ENCODE measurements around the gene CCDC15. TPM values are rescaled to one million over a fixed set of nuclear protein-coding genes. Genes with fewer than 3 reads are reported as not detected.

Gene CCDC15
- polyA plus RNA-seq, 2 of the 4 experiments (the other 2 are of a cell fraction) = 0.58 to 1.3 TPM

GRCh38 chr11:124941703-124942102, 12.3 kb upstream of the CCDC15 start:
- H3K9me3 ChIP-seq = no peaks in the 10 kb centered on the region
- ChIA-PET CTCF (interaction anchor here (1.1 to 1.7 kb wide), 3 partner anchors 20 to 76 kb away, joined by 3 to 6 read pairs (median 4); no protein-coding TSS in a partner anchor), POLR2A (interaction anchor here (1.4 kb wide), 1 partner anchor 65 kb away, joined by 6 read pairs; no protein-coding TSS in a partner anchor)
- FAIRE-seq = no peak
- 86% methylated on average over 1 of the region's 1 CpG for WGBS (ENCODE audit: missing lambda C conversion rate)
- no peak for ATAC-seq
- no peak for DNase-seq (ENCODE audit: low read depth in 1 of 2, low spot score in 1 of 2)
- H3K4me2 ChIP-seq = no peak overlapping the region
- TF ChIP-seq RNF2 (IDR thresholded peaks at IDR 0.05; ENCODE audit: borderline replicate concordance, low read depth) = no peak
- TF ChIP-seq SREBF2 (IDR thresholded peaks at IDR 0.05) = no peak
- H3K4me3 ChIP-seq = no peak overlapping the region
- no peaks in the 10 kb centered on the region for H3K4me1 ChIP-seq
- no peak overlapping the region for H3K27ac ChIP-seq

DNA sequence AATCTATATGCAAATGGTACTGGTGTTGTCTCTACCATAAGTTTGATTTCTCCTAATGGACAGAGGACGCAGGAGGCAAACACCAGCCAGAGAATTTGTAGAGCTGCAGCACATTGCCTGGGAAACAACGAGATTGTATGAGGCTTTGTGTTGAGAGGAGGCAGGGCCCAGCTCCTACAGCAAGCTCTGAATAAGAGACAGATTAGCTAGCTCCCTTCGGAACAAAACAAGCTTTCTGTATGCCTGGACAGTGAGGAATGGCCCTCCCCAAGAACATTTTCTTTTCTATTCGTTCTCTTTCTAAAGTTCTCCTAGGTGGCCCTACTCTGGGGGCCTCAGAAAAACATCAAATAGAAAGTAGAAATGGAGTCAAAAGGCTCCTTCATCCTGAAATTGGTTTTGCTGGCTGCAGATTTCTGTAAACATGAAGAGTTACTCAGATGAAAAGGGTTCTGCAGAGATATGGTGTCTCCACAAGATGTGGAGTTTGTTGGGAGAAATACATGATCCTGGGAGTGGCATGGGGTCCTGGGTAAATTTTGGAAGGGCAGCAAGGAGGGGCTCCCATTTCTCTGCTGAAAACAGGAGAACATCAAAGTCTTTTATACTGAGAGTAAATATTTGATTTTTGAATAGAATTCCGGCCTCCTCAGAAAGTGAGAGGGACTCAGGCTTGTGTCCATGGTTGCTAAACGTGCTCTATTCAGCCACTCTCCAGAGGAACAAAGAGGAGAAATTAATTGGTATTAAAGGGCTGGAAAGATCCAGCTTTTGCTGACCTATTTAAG, 11.3 kb upstream of the CCDC15 start:
- WGBS (ENCODE audit: missing lambda C conversion rate) = 19% methylated on average over 6 of the region's 6 CpGs
- no peak overlapping the region for H3K4me3 ChIP-seq
- DNase-seq (ENCODE audit: low read depth in 1 of 2, low spot score in 1 of 2) (no peak), FAIRE-seq (no peak), ATAC-seq (no peak)
- no peak overlapping the region for H3K4me2 ChIP-seq
- H3K27ac ChIP-seq = no peak overlapping the region
- ChIA-PET CTCF (interaction anchor here (1.2 to 1.7 kb wide), 6 partner anchors 20 to 105 kb away, joined by 3 to 7 read pairs (median 4); no protein-coding TSS in a partner anchor), POLR2A (interaction anchor here (1.0 to 1.4 kb wide), 2 partner anchors 11 to 66 kb away, joined by 3 to 6 read pairs; partner anchors contain the start of gene CCDC15)
- no peaks in the 10 kb centered on the region for H3K4me1 ChIP-seq
- H3K9me3 ChIP-seq = no peaks in the 10 kb centered on the region
- TF ChIP-seq RCOR1 (IDR thresholded peaks at IDR 0.05; ENCODE audit: low read depth, low read length) = no peak
- no peak for TF ChIP-seq GATA3 (IDR thresholded peaks at IDR 0.05; ENCODE audit: borderline replicate concordance)
- TF ChIP-seq FOSB (CRISPR knock-in tag; IDR thresholded peaks at IDR 0.05) = no peak
- TF ChIP-seq REST (IDR thresholded peaks at IDR 0.05) = no peak
- TF ChIP-seq NPAS2 (CRISPR knock-in tag; IDR thresholded peaks at IDR 0.05; ENCODE audit: borderline replicate concordance) = no peak
- TF ChIP-seq, protein P1, sequence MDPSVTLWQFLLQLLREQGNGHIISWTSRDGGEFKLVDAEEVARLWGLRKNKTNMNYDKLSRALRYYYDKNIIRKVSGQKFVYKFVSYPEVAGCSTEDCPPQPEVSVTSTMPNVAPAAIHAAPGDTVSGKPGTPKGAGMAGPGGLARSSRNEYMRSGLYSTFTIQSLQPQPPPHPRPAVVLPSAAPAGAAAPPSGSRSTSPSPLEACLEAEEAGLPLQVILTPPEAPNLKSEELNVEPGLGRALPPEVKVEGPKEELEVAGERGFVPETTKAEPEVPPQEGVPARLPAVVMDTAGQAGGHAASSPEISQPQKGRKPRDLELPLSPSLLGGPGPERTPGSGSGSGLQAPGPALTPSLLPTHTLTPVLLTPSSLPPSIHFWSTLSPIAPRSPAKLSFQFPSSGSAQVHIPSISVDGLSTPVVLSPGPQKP (IDR thresholded peaks at IDR 0.05; ENCODE audit: low read depth, low read length) = no peak
- no peak for TF ChIP-seq EHF (CRISPR knock-in tag; IDR thresholded peaks at IDR 0.05)
- no peak for TF ChIP-seq TFCP2L1 (CRISPR knock-in tag; IDR thresholded peaks at IDR 0.05)

- TF ChIP-seq FOSB (CRISPR knock-in tag; IDR thresholded peaks at IDR 0.05) (no peak), HOXB13 (CRISPR knock-in tag; IDR thresholded peaks at IDR 0.05; ENCODE audit: low read depth) (no peak), CHD2 (IDR thresholded peaks at IDR 0.05; ENCODE audit: low read length, partially characterized antibody) (no peak), HOXB5 (CRISPR knock-in tag; IDR thresholded peaks at IDR 0.05) (no peak), EHMT2 (IDR thresholded peaks at IDR 0.05; ENCODE audit: low read depth) (no peak), KDM5A (IDR thresholded peaks at IDR 0.05) (no peak), SREBF2 (IDR thresholded peaks at IDR 0.05) (no peak), MYC (IDR thresholded peaks at IDR 0.05; ENCODE audit: borderline replicate concordance, low read length) (no peak), CBX2 (IDR thresholded peaks at IDR 0.05; ENCODE audit: borderline replicate concordance, low read depth) (no peak), TFCP2L1 (CRISPR knock-in tag; IDR thresholded peaks at IDR 0.05) (no peak), FOXS1 (CRISPR knock-in tag; IDR thresholded peaks at IDR 0.05) (no peak), RARB (CRISPR knock-in tag; IDR thresholded peaks at IDR 0.05) (no peak)
- TF ChIP-seq, protein P2, sequence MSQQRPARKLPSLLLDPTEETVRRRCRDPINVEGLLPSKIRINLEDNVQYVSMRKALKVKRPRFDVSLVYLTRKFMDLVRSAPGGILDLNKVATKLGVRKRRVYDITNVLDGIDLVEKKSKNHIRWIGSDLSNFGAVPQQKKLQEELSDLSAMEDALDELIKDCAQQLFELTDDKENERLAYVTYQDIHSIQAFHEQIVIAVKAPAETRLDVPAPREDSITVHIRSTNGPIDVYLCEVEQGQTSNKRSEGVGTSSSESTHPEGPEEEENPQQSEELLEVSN (IDR thresholded peaks at IDR 0.05; ENCODE audit: borderline replicate concordance, low read depth) = no peak
- no peak overlapping the region for H3K4me2 ChIP-seq
- CTCF ChIA-PET = interaction anchor here (1.2 to 1.7 kb wide), 5 partner anchors 21 to 105 kb away, joined by 3 to 7 read pairs (median 4); partner anchors contain the start of gene ROBO3
- ATAC-seq = no peak
- FAIRE-seq = no peak
- H3K4me1 ChIP-seq = no peaks in the 10 kb centered on the region
- H3K9me3 ChIP-seq = no peaks in the 10 kb centered on the region
- H3K4me3 ChIP-seq = no peak overlapping the region
- no peak for DNase-seq (ENCODE audit: low read depth in 1 of 2, low spot score in 1 of 2)
- no peak overlapping the region for H3K27ac ChIP-seq
- 62% methylated on average over 5 of the region's 5 CpGs for WGBS (ENCODE audit: missing lambda C conversion rate)
- POLR2A ChIA-PET = no interaction called here
Measured at GRCh38 chr11:124943254-124943616, 10.8 kb upstream of the CCDC15 start.
